ENCODE measurements around the gene OR4S2. TPM values are rescaled to one million over a fixed set of nuclear protein-coding genes. Genes with fewer than 3 reads are reported as not detected.

The OR4S2 gene
- total RNA-seq, 1 donor from 2014 or later = not detected

GRCh38 chr11:55673860-55674259 lies 25.7 kb downstream of the OR4S2 start:
- Mint-ChIP-seq H3K4me1 (no peaks in the 10 kb centered on the region), H3K4me3 (no peak overlapping the region), H3K9me3 (no peaks in the 10 kb centered on the region), H3K27me3 (ENCODE audit: low read depth) (no peaks in the 10 kb centered on the region), H3K36me3 (ENCODE audit: low read depth) (no peaks in the 10 kb centered on the region), H3K27ac (ENCODE audit: unreplicated experiment) (no peak overlapping the region)
- TF ChIP-seq, protein P1, sequence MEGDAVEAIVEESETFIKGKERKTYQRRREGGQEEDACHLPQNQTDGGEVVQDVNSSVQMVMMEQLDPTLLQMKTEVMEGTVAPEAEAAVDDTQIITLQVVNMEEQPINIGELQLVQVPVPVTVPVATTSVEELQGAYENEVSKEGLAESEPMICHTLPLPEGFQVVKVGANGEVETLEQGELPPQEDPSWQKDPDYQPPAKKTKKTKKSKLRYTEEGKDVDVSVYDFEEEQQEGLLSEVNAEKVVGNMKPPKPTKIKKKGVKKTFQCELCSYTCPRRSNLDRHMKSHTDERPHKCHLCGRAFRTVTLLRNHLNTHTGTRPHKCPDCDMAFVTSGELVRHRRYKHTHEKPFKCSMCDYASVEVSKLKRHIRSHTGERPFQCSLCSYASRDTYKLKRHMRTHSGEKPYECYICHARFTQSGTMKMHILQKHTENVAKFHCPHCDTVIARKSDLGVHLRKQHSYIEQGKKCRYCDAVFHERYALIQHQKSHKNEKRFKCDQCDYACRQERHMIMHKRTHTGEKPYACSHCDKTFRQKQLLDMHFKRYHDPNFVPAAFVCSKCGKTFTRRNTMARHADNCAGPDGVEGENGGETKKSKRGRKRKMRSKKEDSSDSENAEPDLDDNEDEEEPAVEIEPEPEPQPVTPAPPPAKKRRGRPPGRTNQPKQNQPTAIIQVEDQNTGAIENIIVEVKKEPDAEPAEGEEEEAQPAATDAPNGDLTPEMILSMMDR (conservative IDR thresholded peaks at IDR 0.05) = no peak
- no peak for DNase-seq (ENCODE audit: low read depth, low spot score)

DNA sequence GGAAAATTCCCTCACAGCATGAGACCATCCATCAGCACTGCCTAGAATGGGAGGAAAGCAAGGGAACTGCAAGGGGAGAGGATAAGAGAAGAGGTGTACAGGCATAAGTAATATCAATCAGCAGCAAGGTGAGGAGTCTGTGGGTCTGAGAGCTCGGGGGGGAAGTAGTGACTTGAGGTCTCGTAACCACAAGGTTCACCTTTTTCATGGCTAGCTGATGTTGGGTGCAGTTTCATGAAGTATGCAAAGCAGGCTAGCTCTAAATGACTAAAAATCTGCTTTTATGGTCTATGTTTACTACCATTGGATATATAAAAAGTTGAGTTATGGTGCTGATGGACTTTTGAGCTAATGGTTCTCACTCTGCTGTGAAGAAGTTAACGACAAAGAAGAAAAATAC lies 49.7 kb downstream of the OR4S2 start:
- H3K36me3 Mint-ChIP-seq (ENCODE audit: low read depth) = peaks cover 3% of the 10 kb centered on the region
- TF ChIP-seq, protein P1 (conservative IDR thresholded peaks at IDR 0.05) = no peak
- no peak for DNase-seq (ENCODE audit: low read depth, low spot score)
- no peaks in the 10 kb centered on the region for H3K4me1 Mint-ChIP-seq
- H3K4me3 Mint-ChIP-seq = no peak overlapping the region
- no peaks in the 10 kb centered on the region for H3K27me3 Mint-ChIP-seq (ENCODE audit: low read depth)
- H3K27ac Mint-ChIP-seq (ENCODE audit: unreplicated experiment) = no peak overlapping the region
- H3K9me3 Mint-ChIP-seq = peaks cover 10% of the 10 kb centered on the region

DNA sequence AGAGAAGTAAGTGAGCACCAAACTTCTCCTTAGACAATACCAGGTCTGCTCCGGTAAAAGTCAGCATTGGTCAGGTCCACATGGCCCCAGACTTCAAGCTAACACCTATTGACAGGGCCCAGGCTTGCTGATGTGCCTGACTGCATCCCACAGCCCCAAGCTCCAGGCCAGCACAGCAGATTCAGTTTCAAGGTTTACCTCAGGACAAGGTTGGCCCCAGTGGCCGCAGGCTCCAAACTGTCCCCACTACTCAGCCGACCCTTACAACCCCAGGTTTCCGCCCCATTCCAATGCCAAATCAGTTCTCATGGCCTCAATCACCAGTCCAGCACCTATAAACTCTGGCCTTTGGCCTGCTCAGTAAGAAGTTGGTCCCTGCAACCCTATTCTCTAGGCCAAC lies 53.3 kb downstream of the OR4S2 start:
- peaks cover 4% of the 10 kb centered on the region for H3K36me3 Mint-ChIP-seq (ENCODE audit: low read depth)
- no peak for DNase-seq (ENCODE audit: low read depth, low spot score)
- no peak overlapping the region for H3K4me3 Mint-ChIP-seq
- no peaks in the 10 kb centered on the region for H3K27me3 Mint-ChIP-seq (ENCODE audit: low read depth)
- TF ChIP-seq, protein P1 (conservative IDR thresholded peaks at IDR 0.05) = no peak
- no peak overlapping the region for H3K27ac Mint-ChIP-seq (ENCODE audit: unreplicated experiment)
- H3K4me1 Mint-ChIP-seq = no peaks in the 10 kb centered on the region
- peaks cover 17% of the 10 kb centered on the region for H3K9me3 Mint-ChIP-seq

Other genes starting within 250 kb of the OR4S2 start
- gene OR4C15, start 93.9 kb upstream of the OR4S2 start, total RNA-seq = not detected in 2 replicates
- not detected in 2 replicates for gene OR4C16, start 76.2 kb upstream of the OR4S2 start, total RNA-seq
- gene OR4C11, start 40.7 kb upstream of the OR4S2 start, total RNA-seq = not detected in 2 replicates
- gene OR4P4, start 13.2 kb upstream of the OR4S2 start, total RNA-seq = not detected in 2 replicates
- not detected in 2 replicates for gene OR4C6, start 13.9 kb downstream of the OR4S2 start, total RNA-seq
- not detected in 2 replicates for gene OR5D13, start 125.1 kb downstream of the OR4S2 start, total RNA-seq
- not detected in 2 replicates for gene OR5D14, start 147.2 kb downstream of the OR4S2 start, total RNA-seq
- not detected in 2 replicates for gene OR5L1, start 163.0 kb downstream of the OR4S2 start, total RNA-seq
- gene OR5D18, start 171.3 kb downstream of the OR4S2 start, total RNA-seq = not detected in 2 replicates
- not detected in 2 replicates for gene OR5L2, start 178.9 kb downstream of the OR4S2 start, total RNA-seq
- gene OR5D16, start 190.4 kb downstream of the OR4S2 start, total RNA-seq = not detected in 2 replicates
- not detected in 2 replicates for gene TRIM51, start 235.0 kb downstream of the OR4S2 start, total RNA-seq

Data from neural crest cell (in vitro differentiated cells).